ENCODE measurements around the gene C4orf54. TPM values are rescaled to one million over a fixed set of nuclear protein-coding genes. Genes with fewer than 3 reads are reported as not detected.

Gene C4orf54
- total and polyA plus RNA-seq, 10 of the 15 experiments (the other 5 are each of a cell fraction or from before 2014, with no cell fraction given), result 0.01 TPM; not detected in 9

GRCh38 chr4:99679204-99679603 lies 21.6 kb upstream of the C4orf54 start:
- H3K27me3 ChIP-seq (replicated peaks in 1 of 2; ENCODE audit: control insufficient read depth in 2 of 2, insufficient read depth in 2 of 2, low read length in 1 of 2), result no peaks in the 10 kb centered on the region
- no peak overlapping the region for H3K9ac ChIP-seq (ENCODE audit: control insufficient read depth, insufficient read depth, low read length)
- no peaks in the 10 kb centered on the region for H4K20me1 ChIP-seq (ENCODE audit: control insufficient read depth, insufficient read depth)
- H3K27ac ChIP-seq (ENCODE audit: control insufficient read depth, insufficient read depth), result no peak overlapping the region
- H2AFZ ChIP-seq (ENCODE audit: control insufficient read depth, low read depth, low read length), result no peak overlapping the region
- CTCF ChIA-PET, result no interaction called here
- RAD21 ChIA-PET (ENCODE audit: unreplicated experiment), result no interaction called here
- SMC1A ChIA-PET (ENCODE audit: uncharacterized antibody, unreplicated experiment), result interaction anchor here (1.2 kb wide), 1 partner anchor 13 kb away, joined by 3 read pairs; no protein-coding TSS in a partner anchor
- no peak for TF ChIP-seq SUPT20H (IDR thresholded peaks at IDR 0.05; ENCODE audit: borderline replicate concordance, control insufficient read depth, low read depth, low read length)
- TF ChIP-seq ZNF217 (IDR thresholded peaks at IDR 0.05), result no peak
- no peak for TF ChIP-seq FOXM1 (IDR thresholded peaks at IDR 0.05; ENCODE audit: low read depth, low read length)
- no peak for TF ChIP-seq RAD21 (IDR thresholded peaks at IDR 0.05; ENCODE audit: insufficient read depth, low read depth, low read length)
- H3K79me2 ChIP-seq (ENCODE audit: control insufficient read depth, insufficient read depth, low read length), result no peaks in the 10 kb centered on the region
- ATAC-seq (no peak), FAIRE-seq (no peak), DNase-seq (ENCODE audit: low read depth, low spot score) (no peak)
- no peaks in the 10 kb centered on the region for H3K36me3 ChIP-seq (ENCODE audit: control insufficient read depth in 2 of 2, insufficient read depth in 2 of 2, low read length in 1 of 2)
- H3K4me3 ChIP-seq, result no peak overlapping the region
- intact Hi-C loops (cut with micrococcal nuclease; ENCODE audit: unreplicated experiment), result no loop called here
- no peaks in the 10 kb centered on the region for H3K9me3 ChIP-seq (replicated peaks; ENCODE audit: control insufficient read depth, insufficient read depth, low read length)
- WGBS (ENCODE audit: insufficient coverage, insufficient replicate concordance, low lambda C conversion rate, missing lambda C conversion rate), result 9% methylated on average over 4 of the region's 4 CpGs
- H3K4me1 ChIP-seq (ENCODE audit: control insufficient read depth, insufficient read depth, low read length), result no peaks in the 10 kb centered on the region
- in situ Hi-C loops (cut with MboI), result no loop called here
- no TSS peak for BruUV-seq (replicated peaks)
- POLR2A ChIA-PET, result no interaction called here
- H3K4me2 ChIP-seq (ENCODE audit: control insufficient read depth, insufficient read depth), result no peak overlapping the region

- H3K79me2 ChIP-seq (ENCODE audit: control insufficient read depth, insufficient read depth, low read length), result no peaks in the 10 kb centered on the region
- ChIA-PET RAD21 (ENCODE audit: unreplicated experiment) (no interaction called here), SMC1A (ENCODE audit: uncharacterized antibody, unreplicated experiment) (no interaction called here), POLR2A (no interaction called here), CTCF (no interaction called here)
- DNase-seq (ENCODE audit: low read depth, low spot score) (no peak), ATAC-seq (no peak), FAIRE-seq (no peak)
- BruUV-seq (replicated peaks), result no TSS peak
- H3K4me3 ChIP-seq, result no peak overlapping the region
- H3K36me3 ChIP-seq (ENCODE audit: control insufficient read depth in 2 of 2, insufficient read depth in 2 of 2, low read length in 1 of 2), result no peaks in the 10 kb centered on the region
- H3K27ac ChIP-seq (ENCODE audit: control insufficient read depth, insufficient read depth), result no peak overlapping the region
- H3K9ac ChIP-seq (ENCODE audit: control insufficient read depth, insufficient read depth, low read length), result no peak overlapping the region
- in situ Hi-C loops (cut with MboI) (no loop called here), intact Hi-C loops (cut with micrococcal nuclease; ENCODE audit: unreplicated experiment) (no loop called here)
- no peaks in the 10 kb centered on the region for H3K4me1 ChIP-seq (ENCODE audit: control insufficient read depth, insufficient read depth, low read length)
- no peaks in the 10 kb centered on the region for H4K20me1 ChIP-seq (ENCODE audit: control insufficient read depth, insufficient read depth)
- H2AFZ ChIP-seq (ENCODE audit: control insufficient read depth, low read depth, low read length), result no peak overlapping the region
- 0% methylated on average over 1 of the region's 1 CpG for WGBS (ENCODE audit: insufficient coverage, insufficient replicate concordance, low lambda C conversion rate, missing lambda C conversion rate)
- H3K4me2 ChIP-seq (ENCODE audit: control insufficient read depth, insufficient read depth), result no peak overlapping the region
- no peaks in the 10 kb centered on the region for H3K9me3 ChIP-seq (replicated peaks; ENCODE audit: control insufficient read depth, insufficient read depth, low read length)
- H3K27me3 ChIP-seq (replicated peaks in 1 of 2; ENCODE audit: control insufficient read depth in 2 of 2, insufficient read depth in 2 of 2, low read length in 1 of 2), result no peaks in the 10 kb centered on the region
- TF ChIP-seq POLR2A (IDR thresholded peaks at IDR 0.05; ENCODE audit: low read depth, low read length) (no peak), PRDM15 (CRISPR knock-in tag; IDR thresholded peaks at IDR 0.05) (no peak), SREBF1 (IDR thresholded peaks at IDR 0.05; ENCODE audit: low read length) (no peak), MTA2 (IDR thresholded peaks at IDR 0.05; ENCODE audit: low read depth) (no peak), ZNF592 (IDR thresholded peaks at IDR 0.05) (no peak), RBBP5 (conservative IDR thresholded peaks at IDR 0.05) (no peak), SMC3 (IDR thresholded peaks at IDR 0.05; ENCODE audit: borderline replicate concordance, low read length) (no peak)
These were observed 19.5 kb upstream of the C4orf54 start for GRCh38 chr4:99677161-99677560.
